Effector memory CD8-positive, alpha-beta T cell (primary cell): ENCODE data around the gene INPP5A.

Experiments used
- ATAC-seq: fragments of 150-1000 bp; cut with Tn5 transposase; replicated peaks from 2 replicates; pipeline ENCODE4 v1.10.0; 2021; ENCODE audit warnings: mild to moderate bottlenecking, moderate library complexity
- DNase-seq, 3 experiments: peaks; one replicate each; pipeline ENCODE4 v3.0.0; 2021
- H3K27ac Mint-ChIP-seq, 2 donors: one replicate each; pipeline ENCODE4 v1.8.0; 2022; ENCODE audit warnings: mild to moderate bottlenecking in 2 of 2, mixed read lengths in 2 of 2, moderate library complexity in 2 of 2
- H3K27me3 Mint-ChIP-seq, 2 donors: one replicate each; pipeline ENCODE4 v1.8.0; 2022; ENCODE audit warnings: mixed read lengths in 2 of 2
- H3K36me3 Mint-ChIP-seq: one replicate; pipeline ENCODE4 v1.8.0; 2022; ENCODE audit warnings: mild to moderate bottlenecking, moderate library complexity, mixed read lengths; ENCODE audit not compliant: insufficient read depth
- H3K4me1 Mint-ChIP-seq, 2 donors: one replicate each; pipeline ENCODE4 v1.8.0; 2022; ENCODE audit warnings: low read depth in 2 of 2, mixed read lengths in 2 of 2
- H3K4me3 Mint-ChIP-seq, 2 donors: one replicate each; pipeline ENCODE4 v1.8.0; 2022; ENCODE audit warnings: mild to moderate bottlenecking in 2 of 2, mixed read lengths in 2 of 2, moderate library complexity in 2 of 2
- H3K9me3 Mint-ChIP-seq, 2 donors: one replicate each; pipeline ENCODE4 v1.8.0; 2022; ENCODE audit warnings: mixed read lengths in 2 of 2

Gene INPP5A

DNA sequence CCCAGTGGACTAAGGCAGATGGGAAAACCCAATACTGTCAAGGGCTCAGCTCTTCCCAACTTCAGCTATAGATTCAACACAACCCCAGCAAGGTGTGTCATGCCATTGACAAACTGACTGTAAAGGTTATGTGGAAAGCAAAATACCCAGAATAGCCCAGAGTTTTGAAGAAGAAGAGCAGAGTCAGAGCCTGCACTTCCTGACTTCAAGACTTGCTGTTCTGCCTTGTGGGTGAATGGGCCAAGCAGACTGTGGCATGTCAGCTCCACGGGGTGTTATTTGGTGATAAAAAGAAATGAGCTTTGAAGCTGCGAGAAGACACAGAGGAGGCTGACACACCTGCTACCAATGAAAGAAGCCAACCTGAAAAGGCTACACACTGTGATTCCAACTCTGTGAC lies 158.6 kb downstream of the INPP5A start:
- Mint-ChIP-seq H3K4me3 (no peak overlapping the region), H3K36me3 (peaks cover 7% of the 10 kb centered on the region), H3K9me3 (peaks cover 3 to 7% of the 10 kb centered on the region in 2 donors), H3K27me3 (no peaks in the 10 kb centered on the region), H3K4me1 (no peaks in the 10 kb centered on the region), H3K27ac (no peak overlapping the region)
- ATAC-seq (no peak), DNase-seq (no peak)

DNA sequence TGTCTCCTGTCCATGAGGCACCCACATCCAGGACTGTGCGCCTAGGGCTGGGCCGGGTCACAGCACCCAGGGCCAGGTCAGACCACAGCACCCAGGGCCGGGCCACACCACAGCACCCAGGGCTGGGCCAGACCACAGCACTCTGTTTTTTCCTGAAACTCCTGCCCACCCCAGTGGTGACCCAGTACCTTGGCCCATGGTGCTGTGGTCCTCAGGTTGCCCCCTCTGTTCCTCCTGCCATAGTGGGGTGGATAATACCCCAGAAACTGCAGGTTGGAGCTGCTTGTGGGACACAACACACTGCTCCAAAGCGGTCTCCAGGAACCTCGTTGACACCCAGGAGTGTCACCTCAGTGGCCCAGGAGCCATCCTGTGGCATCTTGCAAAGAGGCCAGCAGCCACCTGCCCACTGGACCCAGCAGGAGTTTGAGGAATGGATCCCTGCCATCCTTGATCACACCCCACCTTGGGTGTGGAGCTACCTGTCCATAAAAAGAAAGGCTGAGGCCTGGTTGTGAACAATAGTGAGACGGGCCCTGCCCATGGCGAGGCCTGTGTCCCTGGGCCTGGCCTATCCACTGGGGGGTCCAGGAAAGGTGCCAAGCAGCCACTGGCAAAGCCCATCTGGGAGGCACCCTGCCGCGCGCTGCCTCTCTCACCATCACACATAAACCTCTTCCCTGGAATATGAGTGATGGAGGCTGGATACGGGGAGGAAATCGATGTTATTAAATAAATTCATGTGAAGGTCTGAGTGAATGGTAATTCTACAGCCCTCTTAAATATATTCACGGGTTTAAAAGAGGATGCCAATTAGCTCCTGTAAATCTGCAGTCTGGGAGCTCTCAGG lies 159.4 kb downstream of the INPP5A start:
- ATAC-seq, result no peak
- no peak for DNase-seq
- Mint-ChIP-seq H3K4me3 (no peak overlapping the region), H3K4me1 (no peaks in the 10 kb centered on the region), H3K36me3 (peaks cover 7% of the 10 kb centered on the region), H3K27ac (no peak overlapping the region), H3K27me3 (no peaks in the 10 kb centered on the region), H3K9me3 (peaks cover 3 to 7% of the 10 kb centered on the region in 2 donors)

DNA sequence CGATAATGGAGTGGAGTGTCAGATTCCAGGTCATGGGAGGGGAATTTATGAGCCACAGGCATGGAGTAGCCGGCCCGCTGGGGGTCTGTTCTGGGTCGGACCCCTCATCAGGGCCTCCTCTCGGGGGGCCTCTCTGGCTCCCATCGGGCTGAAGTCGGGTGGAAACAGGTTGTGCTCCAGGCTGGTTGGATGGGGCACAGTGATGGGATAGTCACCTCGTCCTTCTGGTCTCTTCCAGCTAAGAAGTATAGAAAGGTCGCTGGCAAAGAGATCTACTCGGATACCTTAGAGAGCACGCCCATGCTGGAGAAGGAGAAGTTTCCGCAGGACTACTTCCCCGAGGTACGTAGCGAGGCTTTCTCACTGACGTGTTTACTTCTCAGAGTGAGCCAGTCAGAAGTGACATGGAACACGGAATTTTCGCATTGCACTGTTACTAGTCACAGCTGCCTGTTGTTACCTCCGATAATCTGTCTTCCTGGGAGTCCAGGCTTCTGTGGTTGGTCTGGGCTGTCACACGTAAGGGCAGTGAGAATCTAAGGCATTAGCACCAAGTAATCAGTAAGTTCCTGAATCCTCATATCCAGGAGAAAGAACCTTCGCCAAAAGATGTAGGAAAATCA lies 160.1 kb downstream of the INPP5A start:
- Mint-ChIP-seq H3K36me3 (peaks cover 9% of the 10 kb centered on the region), H3K4me3 (no peak overlapping the region), H3K9me3 (peaks cover 0 to 7% of the 10 kb centered on the region in 2 donors), H3K27me3 (no peaks in the 10 kb centered on the region), H3K4me1 (peaks cover 5 to 6% of the 10 kb centered on the region in 2 donors), H3K27ac (no peak overlapping the region)
- DNase-seq (no peak), ATAC-seq (no peak)

DNA sequence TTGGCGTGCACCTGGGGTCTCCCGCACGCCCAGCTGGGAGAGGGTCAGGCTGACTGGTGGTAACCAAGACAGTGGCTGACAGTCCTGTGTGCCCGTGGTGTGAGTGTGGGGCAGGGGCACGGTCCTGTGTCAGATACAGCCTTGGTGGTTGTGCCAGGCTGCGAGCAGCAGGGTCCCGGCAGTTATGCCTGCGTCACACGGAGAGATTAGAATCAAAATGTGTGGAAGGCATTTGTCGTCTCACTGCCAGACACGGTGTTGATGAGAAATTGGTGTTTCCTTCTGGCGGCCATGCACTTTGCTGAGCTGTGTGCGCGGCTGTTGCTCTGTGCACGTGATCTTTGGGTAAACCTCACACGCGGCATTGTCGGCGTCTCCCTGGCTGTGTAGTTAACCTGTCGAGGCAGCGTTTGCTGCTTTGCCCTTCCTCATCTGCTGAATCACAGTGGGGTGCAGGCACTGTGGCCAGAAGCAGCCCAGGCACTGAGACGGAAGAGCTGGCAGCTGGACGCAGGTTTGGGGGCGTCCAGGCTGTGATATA lies 160.7 kb downstream of the INPP5A start:
- Mint-ChIP-seq H3K36me3 (peaks cover 10% of the 10 kb centered on the region), H3K27ac (no peak overlapping the region), H3K27me3 (no peaks in the 10 kb centered on the region), H3K4me1 (peaks cover 6% of the 10 kb centered on the region in 2 donors), H3K9me3 (peaks cover 0 to 7% of the 10 kb centered on the region in 2 donors), H3K4me3 (no peak overlapping the region)
- no peak for DNase-seq
- ATAC-seq, result no peak

DNA sequence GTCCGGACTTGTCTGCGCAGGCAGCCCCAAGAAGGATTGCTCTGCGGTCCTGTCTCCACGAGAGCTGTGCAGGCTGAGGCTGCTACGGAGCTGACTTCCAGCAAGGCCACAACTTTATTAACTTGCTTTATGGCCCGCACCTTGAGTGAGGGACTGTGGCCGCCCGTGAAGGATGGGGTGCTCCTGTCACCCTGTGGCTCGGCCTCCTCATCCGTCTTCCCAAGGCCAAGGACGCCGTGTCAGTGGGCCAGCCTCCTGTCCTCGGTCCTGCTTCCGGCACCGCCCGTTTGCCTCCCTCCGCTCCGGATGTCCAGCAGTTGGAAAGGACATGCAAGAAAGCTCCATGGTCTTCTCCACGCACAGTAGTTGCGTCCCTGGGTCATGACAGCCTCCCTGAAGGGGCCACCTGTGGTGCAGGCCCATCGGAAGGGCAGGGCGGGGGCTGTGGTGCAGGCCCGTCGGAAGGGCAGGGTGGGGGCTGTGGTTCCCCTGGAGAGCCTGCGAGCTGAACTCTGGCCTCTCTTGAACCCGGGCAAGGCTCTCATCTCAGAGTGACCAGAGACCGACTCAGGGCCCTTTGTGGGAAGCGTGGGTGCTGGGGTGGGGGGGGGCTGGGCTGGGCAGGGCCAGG lies 161.3 kb downstream of the INPP5A start:
- Mint-ChIP-seq H3K4me1 (peaks cover 6 to 8% of the 10 kb centered on the region in 2 donors), H3K27ac (no peak overlapping the region), H3K4me3 (no peak overlapping the region), H3K27me3 (no peaks in the 10 kb centered on the region), H3K9me3 (peaks cover 0 to 3% of the 10 kb centered on the region in 2 donors), H3K36me3 (peaks cover 10% of the 10 kb centered on the region)
- no peak for DNase-seq
- no peak for ATAC-seq

DNA sequence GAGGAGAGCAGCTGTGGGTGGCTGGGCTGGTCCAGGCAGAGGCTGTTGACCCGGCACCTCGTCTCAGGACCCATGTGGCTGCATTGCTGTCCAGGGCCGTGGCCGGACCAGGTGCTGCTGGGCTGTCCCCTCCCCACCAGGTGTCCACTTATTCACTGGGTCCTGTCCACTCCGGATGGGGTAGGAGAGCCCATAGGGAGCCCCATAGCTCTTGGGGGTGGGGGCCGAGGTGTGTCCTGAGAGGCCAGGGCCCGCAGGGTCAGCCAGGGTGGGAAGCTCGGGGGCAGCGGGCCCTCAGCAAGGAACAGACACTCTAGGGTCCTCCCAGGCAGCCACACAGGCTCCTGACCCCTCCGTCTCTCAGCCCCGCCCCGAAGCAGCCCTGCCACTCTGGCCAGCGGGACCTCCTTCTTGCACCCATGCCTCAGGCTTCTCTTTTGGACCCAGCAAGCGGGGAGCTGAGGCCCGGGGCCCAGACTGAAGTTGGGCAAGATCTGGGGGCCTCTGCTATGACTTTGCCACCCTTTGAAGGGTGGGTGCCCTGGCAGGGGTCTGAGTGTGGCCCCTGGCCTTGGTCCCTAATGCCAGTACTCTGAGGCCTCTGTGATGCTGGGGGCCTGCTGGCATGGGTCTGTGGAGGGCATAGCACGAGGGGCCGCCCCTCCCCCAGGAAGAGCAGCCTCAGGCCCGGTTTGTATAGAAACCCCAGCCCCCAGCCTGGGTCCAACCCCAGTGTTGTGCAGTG lies 162.0 kb downstream of the INPP5A start:
- Mint-ChIP-seq H3K27ac (no peak overlapping the region), H3K36me3 (peaks cover 10% of the 10 kb centered on the region), H3K9me3 (no peaks in the 10 kb centered on the region), H3K4me1 (peaks cover 6 to 8% of the 10 kb centered on the region in 2 donors), H3K4me3 (no peak overlapping the region), H3K27me3 (no peaks in the 10 kb centered on the region)
- DNase-seq, result no peak
- no peak for ATAC-seq

DNA sequence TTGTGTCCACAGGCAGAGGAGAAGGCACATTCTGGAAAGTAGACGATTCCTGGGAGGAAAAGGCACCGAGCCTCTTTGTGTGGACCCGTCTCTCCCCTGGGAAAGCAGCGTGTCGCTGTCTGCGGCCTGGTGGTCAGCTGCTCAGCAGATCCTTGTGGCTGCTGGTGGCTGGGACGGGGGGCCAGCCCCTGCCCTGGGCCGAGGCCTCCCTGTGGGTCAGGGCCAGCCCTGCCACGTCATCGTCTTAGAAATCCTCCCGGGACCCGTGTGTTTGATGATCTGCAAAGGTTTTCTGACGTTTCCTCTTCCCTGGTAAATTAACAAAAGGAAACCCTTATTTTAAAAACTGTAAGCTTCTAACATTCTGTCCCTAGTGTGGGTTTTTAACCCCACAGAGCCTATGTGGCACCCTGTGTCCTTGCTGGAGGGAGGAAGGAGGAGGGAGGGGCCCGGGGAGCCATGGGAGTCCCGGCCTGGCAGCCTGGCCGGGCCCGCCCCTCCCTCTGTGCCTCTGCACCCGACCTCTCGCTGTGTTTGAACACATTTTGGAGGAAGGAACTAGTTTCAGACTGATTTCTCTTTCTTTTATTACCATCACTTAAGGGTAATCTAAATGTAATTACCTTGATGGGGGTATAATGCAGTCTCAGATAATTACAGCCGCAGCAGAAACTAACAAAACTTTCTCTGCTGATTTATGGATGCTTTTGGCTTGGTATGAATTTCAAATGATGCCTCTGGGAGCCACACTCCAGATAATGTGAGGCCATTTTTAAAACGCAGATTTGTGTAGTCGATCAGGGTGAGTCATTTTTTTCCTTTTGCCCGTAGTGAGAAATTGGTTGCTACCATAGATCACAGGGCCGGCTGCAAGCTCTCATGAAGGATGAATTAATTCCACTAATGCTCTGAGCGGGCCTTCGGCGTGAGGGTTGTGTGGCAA lies 162.8 kb downstream of the INPP5A start:
- Mint-ChIP-seq H3K4me1 (peaks cover 6 to 8% of the 10 kb centered on the region in 2 donors), H3K36me3 (peaks cover 10% of the 10 kb centered on the region), H3K4me3 (no peak overlapping the region), H3K9me3 (no peaks in the 10 kb centered on the region), H3K27ac (no peak overlapping the region), H3K27me3 (no peaks in the 10 kb centered on the region)
- no peak for DNase-seq
- no peak for ATAC-seq

DNA sequence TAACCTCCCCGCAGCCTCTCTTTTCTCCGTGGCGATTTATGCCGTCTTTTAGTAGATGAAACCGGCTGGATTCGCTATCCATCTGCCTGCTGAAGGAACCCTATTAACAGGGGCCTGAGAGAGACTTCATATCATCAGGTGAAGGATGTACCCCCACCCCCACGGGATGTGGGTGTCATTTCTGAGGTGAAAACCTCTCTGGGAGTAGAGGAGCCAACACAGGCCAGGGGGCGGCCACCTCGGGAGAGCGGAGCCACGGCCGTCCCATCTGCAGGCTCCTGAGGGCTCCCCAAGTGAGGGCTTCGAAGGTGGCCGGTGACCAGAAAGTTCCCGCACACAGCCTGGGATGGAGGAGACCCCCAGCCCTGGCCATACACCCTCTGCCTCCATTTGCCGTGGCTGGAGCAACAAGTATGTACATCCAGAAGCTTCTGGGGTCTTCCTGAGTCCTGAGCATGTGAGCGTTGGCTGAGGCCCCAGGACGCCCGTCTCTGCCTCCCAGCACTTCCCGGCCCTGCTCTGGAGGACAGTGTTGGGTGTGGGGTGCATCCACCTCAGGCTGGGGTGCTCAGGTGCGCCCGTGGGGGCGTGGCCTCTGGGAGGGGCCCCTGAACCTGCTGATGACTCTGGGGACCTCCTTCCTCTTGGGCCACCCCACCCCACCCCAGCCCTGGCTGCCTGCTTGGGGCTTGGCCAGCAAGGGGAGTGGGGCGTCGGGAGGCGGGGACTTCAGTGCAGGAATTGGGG lies 163.7 kb downstream of the INPP5A start:
- Mint-ChIP-seq H3K4me1 (peaks cover 6 to 8% of the 10 kb centered on the region in 2 donors), H3K27me3 (no peaks in the 10 kb centered on the region), H3K36me3 (peaks cover 10% of the 10 kb centered on the region), H3K4me3 (no peak overlapping the region), H3K27ac (no peak overlapping the region), H3K9me3 (peaks cover 0 to 6% of the 10 kb centered on the region in 2 donors)
- ATAC-seq (no peak), DNase-seq (no peak)

DNA sequence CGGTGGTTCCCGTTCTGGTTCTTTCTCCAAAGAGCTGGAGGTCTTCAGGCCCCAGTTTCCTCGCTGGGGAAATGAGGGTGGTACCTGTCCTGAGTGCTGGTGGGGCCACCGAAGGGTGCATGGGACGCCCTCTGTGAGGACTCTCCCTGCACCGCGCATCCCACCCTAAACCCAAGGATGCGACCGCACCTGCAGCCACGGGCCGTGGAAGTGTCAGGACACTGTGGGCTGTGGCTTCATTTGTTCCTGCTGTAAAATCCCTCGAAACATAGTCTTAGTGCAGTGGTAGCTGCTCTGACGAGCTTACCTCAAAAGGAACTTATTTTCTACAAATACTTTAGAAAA lies 164.2 kb downstream of the INPP5A start:
- ATAC-seq (no peak), DNase-seq (no peak)
- Mint-ChIP-seq H3K27ac (no peak overlapping the region), H3K27me3 (no peaks in the 10 kb centered on the region), H3K4me3 (no peak overlapping the region), H3K36me3 (peaks cover 14% of the 10 kb centered on the region), H3K4me1 (peaks cover 6 to 8% of the 10 kb centered on the region in 2 donors), H3K9me3 (peaks cover 2 to 10% of the 10 kb centered on the region in 2 donors)

DNA sequence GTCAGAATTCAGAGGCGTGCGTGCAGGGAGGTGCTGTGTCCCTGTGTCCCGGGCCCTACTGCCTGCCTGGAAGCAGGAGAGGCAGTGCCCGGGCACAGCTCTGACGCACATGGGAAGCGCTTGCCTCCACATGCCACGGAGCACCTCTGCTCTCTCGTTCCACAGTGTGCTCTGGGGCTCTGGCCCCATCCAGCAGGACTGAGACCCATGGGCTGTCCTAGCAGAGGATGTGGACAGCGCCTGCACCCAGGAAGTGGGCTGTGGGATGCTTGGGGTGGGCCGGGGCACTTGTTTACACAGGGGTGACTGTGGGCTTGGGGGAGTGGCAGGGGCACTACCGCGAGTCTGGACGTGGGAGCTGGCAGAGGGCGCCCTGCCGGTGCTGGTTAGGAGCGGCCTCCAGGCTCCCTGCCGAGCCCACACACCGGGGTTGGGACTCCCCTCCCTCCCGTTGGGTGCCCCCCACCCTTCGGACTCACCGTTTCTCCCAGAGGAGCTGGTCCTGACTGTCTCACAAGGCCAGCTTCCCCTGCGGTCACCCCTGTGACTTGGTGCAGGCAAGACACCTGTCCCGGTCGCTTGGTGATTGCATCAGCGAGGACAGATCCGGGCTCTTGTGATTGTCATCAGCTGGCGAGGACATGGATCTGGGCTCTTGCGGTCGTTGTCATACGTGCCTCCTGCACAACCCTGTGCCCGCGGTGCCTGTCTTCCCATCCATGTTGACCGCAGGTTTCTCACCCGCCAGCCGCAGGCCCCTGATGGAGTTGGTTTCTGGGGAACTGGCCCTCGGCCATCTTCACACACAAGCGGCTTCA lies 165.2 kb downstream of the INPP5A start:
- H3K9me3 Mint-ChIP-seq, result peaks cover 3 to 10% of the 10 kb centered on the region in 2 donors
- H3K36me3 Mint-ChIP-seq, result peaks cover 11% of the 10 kb centered on the region
- H3K4me3 Mint-ChIP-seq, result no peak overlapping the region
- H3K27me3 Mint-ChIP-seq, result no peaks in the 10 kb centered on the region
- DNase-seq, result no peak
- no peak for ATAC-seq
- H3K27ac Mint-ChIP-seq, result no peak overlapping the region
- H3K4me1 Mint-ChIP-seq, result peaks cover 6 to 8% of the 10 kb centered on the region in 2 donors

DNA sequence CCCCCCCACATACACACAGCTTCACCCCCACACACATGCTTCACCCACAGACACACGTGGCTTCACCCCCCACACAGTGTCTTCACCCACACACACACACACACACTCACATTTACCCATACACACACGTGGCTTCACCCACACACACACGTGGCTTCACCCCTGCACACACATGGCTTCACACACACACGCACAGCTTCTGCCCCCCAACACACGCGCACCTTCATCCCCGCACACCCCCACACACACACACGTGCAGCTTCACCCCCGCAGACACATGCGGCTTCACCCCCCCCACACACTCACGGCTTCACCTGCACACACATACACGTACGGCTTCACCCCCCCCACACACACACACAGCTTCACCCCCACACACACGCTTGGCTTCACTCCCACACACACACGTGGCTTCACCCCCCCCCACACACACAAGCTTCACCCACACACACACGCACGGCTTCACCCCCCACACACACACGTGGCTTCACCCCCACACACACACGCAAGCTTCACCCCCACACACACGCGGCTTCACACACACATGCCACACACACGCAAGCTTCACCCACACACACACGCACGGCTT lies 165.9 kb downstream of the INPP5A start:
- DNase-seq (no peak), ATAC-seq (no peak)
- Mint-ChIP-seq H3K27ac (peak overlapping the region in 1 of 2 donors; percentile 15), H3K27me3 (no peaks in the 10 kb centered on the region), H3K4me3 (no peak overlapping the region), H3K36me3 (peaks cover 7% of the 10 kb centered on the region), H3K4me1 (peaks cover 6 to 8% of the 10 kb centered on the region in 2 donors), H3K9me3 (peaks cover 3 to 10% of the 10 kb centered on the region in 2 donors)
